Keratinocyte (primary cell): ENCODE data around the gene TPT1.

Experiments
- EZH2 ChIP-seq: IDR thresholded peaks from one replicate; pipeline ENCODE4 v1.6.1; 2012; ENCODE audit warnings: inconsistent platforms, mild to moderate bottlenecking, low read length, moderate library complexity
- TF ChIP-seq, protein P1 (sequence below), 3 experiments: IDR thresholded peaks in 1 of 3; conservative IDR thresholded peaks in 1 of 3; optimal IDR thresholded peaks in 1 of 3; 2 replicates in 2 of 3; 3 replicates in 1 of 3; pipeline versions ENCODE3 to v1.5.1; 2011; ENCODE audit warnings: low read length in 3 of 3, mild to moderate bottlenecking in 3 of 3, moderate library complexity in 2 of 3, control low read depth in 1 of 3, inconsistent platforms in 1 of 3; ENCODE audit not compliant: insufficient read depth in 2 of 3; ENCODE audit errors: extremely low read depth in 1 of 3

DNA sequence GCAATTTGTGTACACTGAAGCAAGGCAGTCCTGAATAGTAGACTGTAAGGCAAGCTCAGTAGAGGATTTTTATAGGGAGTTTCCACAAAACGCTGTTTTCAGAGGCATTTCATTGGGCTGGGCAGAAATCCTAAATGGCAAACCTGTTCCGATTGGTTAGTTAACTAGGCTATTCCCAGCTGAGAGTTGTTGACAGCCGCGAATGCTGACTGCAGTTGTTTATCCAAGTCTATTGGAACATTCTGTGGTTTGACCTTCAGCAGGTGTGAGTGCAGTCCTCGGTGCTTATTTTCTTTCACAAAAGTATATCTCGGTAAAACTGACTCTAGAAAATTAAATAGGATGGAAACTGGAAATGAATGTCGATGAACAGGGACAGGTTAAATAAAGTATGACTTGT lies 45.4 kb downstream of the TPT1 start:
- TF ChIP-seq, protein P1, sequence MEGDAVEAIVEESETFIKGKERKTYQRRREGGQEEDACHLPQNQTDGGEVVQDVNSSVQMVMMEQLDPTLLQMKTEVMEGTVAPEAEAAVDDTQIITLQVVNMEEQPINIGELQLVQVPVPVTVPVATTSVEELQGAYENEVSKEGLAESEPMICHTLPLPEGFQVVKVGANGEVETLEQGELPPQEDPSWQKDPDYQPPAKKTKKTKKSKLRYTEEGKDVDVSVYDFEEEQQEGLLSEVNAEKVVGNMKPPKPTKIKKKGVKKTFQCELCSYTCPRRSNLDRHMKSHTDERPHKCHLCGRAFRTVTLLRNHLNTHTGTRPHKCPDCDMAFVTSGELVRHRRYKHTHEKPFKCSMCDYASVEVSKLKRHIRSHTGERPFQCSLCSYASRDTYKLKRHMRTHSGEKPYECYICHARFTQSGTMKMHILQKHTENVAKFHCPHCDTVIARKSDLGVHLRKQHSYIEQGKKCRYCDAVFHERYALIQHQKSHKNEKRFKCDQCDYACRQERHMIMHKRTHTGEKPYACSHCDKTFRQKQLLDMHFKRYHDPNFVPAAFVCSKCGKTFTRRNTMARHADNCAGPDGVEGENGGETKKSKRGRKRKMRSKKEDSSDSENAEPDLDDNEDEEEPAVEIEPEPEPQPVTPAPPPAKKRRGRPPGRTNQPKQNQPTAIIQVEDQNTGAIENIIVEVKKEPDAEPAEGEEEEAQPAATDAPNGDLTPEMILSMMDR (optimal IDR thresholded peaks at IDR 0.05 in 1 of 3, IDR thresholded peaks at IDR 0.05 in 1 of 3, conservative IDR thresholded peaks at IDR 0.05 in 1 of 3; ENCODE audit: extremely low read depth in 1 of 3, insufficient read depth in 2 of 3, low read length in 3 of 3) = no peak
- no peak for TF ChIP-seq EZH2
